Skeletal muscle tissue (tissue), 4 donors: ENCODE data around the gene TAGLN. TPM values are rescaled to one million over a fixed set of nuclear protein-coding genes. Genes with fewer than 3 reads are reported as not detected.

Experiments used
- H3K27ac ChIP-seq: one replicate; pipeline ENCODE4 v1.7.0; 2013; ENCODE audit warnings: mild to moderate bottlenecking, low read depth, low read length, inconsistent platforms
- H3K27me3 ChIP-seq, 3 donors: one replicate each; pipeline ENCODE4 v1.7.0; 2013; ENCODE audit warnings: low read length in 3 of 3; ENCODE audit not compliant: control insufficient read depth in 3 of 3, insufficient read depth in 3 of 3
- H3K36me3 ChIP-seq, 3 donors: one replicate each; pipeline ENCODE4 v1.7.0; 2013; ENCODE audit warnings: low read length in 3 of 3; ENCODE audit not compliant: control insufficient read depth in 3 of 3, insufficient read depth in 3 of 3
- H3K4me1 ChIP-seq, 3 donors: one replicate each; pipeline ENCODE4 v1.7.0; 2013; ENCODE audit warnings: low read length in 3 of 3, mild to moderate bottlenecking in 3 of 3; ENCODE audit not compliant: control insufficient read depth in 3 of 3, insufficient read depth in 3 of 3
- H3K4me3 ChIP-seq, 3 donors: one replicate each; pipeline ENCODE4 v1.7.0; 2013; ENCODE audit warnings: low read length in 3 of 3
- H3K9ac ChIP-seq, 3 donors: one replicate each; pipeline ENCODE4 v1.7.0; 2013; ENCODE audit warnings: low read length in 3 of 3, mild to moderate bottlenecking in 3 of 3, moderate library complexity in 2 of 3, low read depth in 1 of 3
- H3K9me3 ChIP-seq, 3 donors: one replicate each; pipeline ENCODE4 v1.7.0; 2013; ENCODE audit warnings: low read length in 3 of 3; ENCODE audit not compliant: control insufficient read depth in 3 of 3
- total RNA-seq: library from RNA; depleted of rRNA; stranded (reverse); fragments of >200 nt; gene quantifications from one replicate; pipeline ENCODE4 v1.2.3, GENCODE V29; 2014
- donor health status: Osteomylitis.

The TAGLN gene
- total RNA-seq, 1 donor from 2014 or later, result 103 TPM

- Histone ChIP-seq H3K4me3 (peak overlapping the region in 1 of 3 donors; percentile 23), H3K27ac (peak overlapping the region; percentile 92), H3K4me1 (peaks cover 56 to 60% (median 58%) of the 10 kb centered on the region in 3 donors), H3K36me3 (peaks cover 50 to 59% (median 53%) of the 10 kb centered on the region in 3 donors), H3K9ac (peak overlapping the region in 1 of 3 donors; percentile 72), H3K27me3 (no peaks in the 10 kb centered on the region), H3K9me3 (no peaks in the 10 kb centered on the region)
These were observed 20.8 kb downstream of the TAGLN start for GRCh38 chr11:117219995-117220394.

- H3K27me3 ChIP-seq, result no peaks in the 10 kb centered on the region
- H3K9ac ChIP-seq, result peak overlapping the region; percentile 54 to 72 (median 71)
- peaks cover 50 to 61% (median 58%) of the 10 kb centered on the region in 3 donors for H3K36me3 ChIP-seq
- peak overlapping the region; percentile 92 for H3K27ac ChIP-seq
- H3K9me3 ChIP-seq, result no peaks in the 10 kb centered on the region
- H3K4me3 ChIP-seq, result peak overlapping the region; percentile 15 to 52 (median 45)
- peaks cover 56 to 60% (median 58%) of the 10 kb centered on the region in 3 donors for H3K4me1 ChIP-seq
These were observed 21.4 kb downstream of the TAGLN start for GRCh38 chr11:117220568-117220967.

- peaks cover 57 to 66% (median 58%) of the 10 kb centered on the region in 3 donors for H3K4me1 ChIP-seq
- no peaks in the 10 kb centered on the region for H3K27me3 ChIP-seq
- H3K9me3 ChIP-seq, result no peaks in the 10 kb centered on the region
- peak overlapping the region; percentile 92 for H3K27ac ChIP-seq
- peaks cover 44 to 60% (median 57%) of the 10 kb centered on the region in 3 donors for H3K36me3 ChIP-seq
- peak overlapping the region; percentile 15 to 55 (median 45) for H3K4me3 ChIP-seq
- peak overlapping the region; percentile 54 to 72 (median 71) for H3K9ac ChIP-seq
These were observed 22.0 kb downstream of the TAGLN start for GRCh38 chr11:117220999-117221774.

- Histone ChIP-seq H3K9ac (peak overlapping the region; percentile 27 to 72 (median 28)), H3K9me3 (no peaks in the 10 kb centered on the region), H3K27me3 (no peaks in the 10 kb centered on the region), H3K4me1 (peaks cover 54 to 66% (median 56%) of the 10 kb centered on the region in 3 donors), H3K27ac (peak overlapping the region; percentile 92), H3K36me3 (peaks cover 45 to 60% (median 54%) of the 10 kb centered on the region in 3 donors), H3K4me3 (peak overlapping the region; percentile 15 to 55 (median 53))
These were observed 22.8 kb downstream of the TAGLN start for GRCh38 chr11:117221775-117222517.

- peak overlapping the region; percentile 92 for H3K27ac ChIP-seq
- peaks cover 45 to 59% (median 52%) of the 10 kb centered on the region in 3 donors for H3K36me3 ChIP-seq
- H3K4me1 ChIP-seq, result peaks cover 44 to 57% (median 52%) of the 10 kb centered on the region in 3 donors
These were observed 24.0 kb downstream of the TAGLN start for GRCh38 chr11:117222991-117223740.

GRCh38 chr11:117223741-117224689, 24.8 kb downstream of the TAGLN start:
- Histone ChIP-seq H3K36me3 (peaks cover 44 to 56% (median 49%) of the 10 kb centered on the region in 3 donors), H3K4me3 (no peak overlapping the region), H3K4me1 (peaks cover 36 to 49% (median 44%) of the 10 kb centered on the region in 3 donors), H3K27ac (no peak overlapping the region), H3K9me3 (no peaks in the 10 kb centered on the region), H3K27me3 (no peaks in the 10 kb centered on the region), H3K9ac (no peak overlapping the region)

More at GRCh38 chr11:117222991-117223740, 24.0 kb downstream of the TAGLN start:
- no peak overlapping the region for H3K9ac ChIP-seq
- H3K27me3 ChIP-seq, result no peaks in the 10 kb centered on the region
- no peaks in the 10 kb centered on the region for H3K9me3 ChIP-seq
- no peak overlapping the region for H3K4me3 ChIP-seq

GRCh38 chr11:117225553-117226170, 26.5 kb downstream of the TAGLN start:
- peaks cover 26 to 41% (median 34%) of the 10 kb centered on the region in 3 donors for H3K4me1 ChIP-seq
- no peak overlapping the region for H3K4me3 ChIP-seq
- no peaks in the 10 kb centered on the region for H3K9me3 ChIP-seq
- H3K27me3 ChIP-seq, result no peaks in the 10 kb centered on the region
- peak overlapping the region in 1 of 3 donors; percentile 40 for H3K9ac ChIP-seq
- no peak overlapping the region for H3K27ac ChIP-seq
- H3K36me3 ChIP-seq, result peaks cover 49 to 59% (median 57%) of the 10 kb centered on the region in 3 donors

GRCh38 chr11:117226388-117227385, 27.5 kb downstream of the TAGLN start:
- Histone ChIP-seq H3K4me1 (peaks cover 26 to 41% (median 34%) of the 10 kb centered on the region in 3 donors), H3K27me3 (no peaks in the 10 kb centered on the region), H3K9ac (no peak overlapping the region), H3K36me3 (peaks cover 49 to 59% (median 57%) of the 10 kb centered on the region in 3 donors), H3K9me3 (no peaks in the 10 kb centered on the region), H3K4me3 (no peak overlapping the region), H3K27ac (no peak overlapping the region)
